Measurements from ENCODE around the gene GNG8. TPM values are rescaled to one million over a fixed set of nuclear protein-coding genes. Genes with fewer than 3 reads are reported as not detected.

The GNG8 gene
- polyA plus RNA-seq, 1 of the 3 experiments (the other 2 are of a cell fraction), result not detected

GRCh38 chr19:46646402-46646801 is 10.4 kb upstream of the GNG8 start (continued):
- no peak for TF ChIP-seq SIN3A (IDR thresholded peaks at IDR 0.05; ENCODE audit: borderline replicate concordance, low read depth, low read length)
- TF ChIP-seq, protein P1, sequence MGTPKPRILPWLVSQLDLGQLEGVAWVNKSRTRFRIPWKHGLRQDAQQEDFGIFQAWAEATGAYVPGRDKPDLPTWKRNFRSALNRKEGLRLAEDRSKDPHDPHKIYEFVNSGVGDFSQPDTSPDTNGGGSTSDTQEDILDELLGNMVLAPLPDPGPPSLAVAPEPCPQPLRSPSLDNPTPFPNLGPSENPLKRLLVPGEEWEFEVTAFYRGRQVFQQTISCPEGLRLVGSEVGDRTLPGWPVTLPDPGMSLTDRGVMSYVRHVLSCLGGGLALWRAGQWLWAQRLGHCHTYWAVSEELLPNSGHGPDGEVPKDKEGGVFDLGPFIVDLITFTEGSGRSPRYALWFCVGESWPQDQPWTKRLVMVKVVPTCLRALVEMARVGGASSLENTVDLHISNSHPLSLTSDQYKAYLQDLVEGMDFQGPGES (IDR thresholded peaks at IDR 0.05; ENCODE audit: low read depth, low read length), result no peak
- TF ChIP-seq EZH2phosphoT487 (IDR thresholded peaks at IDR 0.05; ENCODE audit: borderline replicate concordance, low read depth), result no peak
- no peak for TF ChIP-seq MXI1 (IDR thresholded peaks at IDR 0.05; ENCODE audit: low read depth, low read length)
- no peak for TF ChIP-seq NFIC (IDR thresholded peaks at IDR 0.05; ENCODE audit: borderline replicate concordance)
- no peak for TF ChIP-seq MAX (IDR thresholded peaks at IDR 0.05; ENCODE audit: low read depth)

DNA sequence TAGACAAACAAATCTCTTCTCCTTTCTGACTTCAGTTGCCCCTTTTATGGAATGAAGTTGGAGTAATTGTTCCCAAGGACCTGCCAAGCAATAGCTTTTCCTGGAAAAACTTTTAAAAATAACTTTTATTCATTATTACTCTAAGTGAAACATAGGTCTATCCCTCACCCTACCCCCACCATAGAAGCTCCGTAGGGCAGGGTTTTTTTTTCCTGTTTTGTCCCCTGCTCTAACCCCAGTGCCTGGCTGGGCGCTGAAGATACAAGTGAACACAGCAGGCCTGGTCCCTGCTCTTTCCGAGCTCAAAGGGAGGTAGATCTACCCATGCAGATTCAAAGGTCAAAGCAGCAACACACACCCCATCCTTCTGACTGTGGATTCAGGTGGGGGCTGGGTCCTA is 8.7 kb upstream of the GNG8 start:
- H3K9ac ChIP-seq, result no peak overlapping the region
- H3K27me3 ChIP-seq (ENCODE audit: insufficient read depth), result no peaks in the 10 kb centered on the region
- no peaks in the 10 kb centered on the region for H3K79me2 ChIP-seq (ENCODE audit: insufficient read depth)
- H3K4me1 ChIP-seq (ENCODE audit: control insufficient read depth in 1 of 2, insufficient read depth in 2 of 2, low read depth in 1 of 2, low read length in 1 of 2), result peaks cover 6 to 11% of the 10 kb centered on the region in 2 experiments; a peak in 2 of 4 replicates
- H3K9me3 ChIP-seq, result no peaks in the 10 kb centered on the region
- no peak for TF ChIP-seq EZH2phosphoT487 (IDR thresholded peaks at IDR 0.05; ENCODE audit: borderline replicate concordance, low read depth)
- TF ChIP-seq CTCF (IDR thresholded peaks at IDR 0.05), result no peak
- no peak for TF ChIP-seq RAD21 (IDR thresholded peaks at IDR 0.05; ENCODE audit: low read length)
- TF ChIP-seq, protein P2, sequence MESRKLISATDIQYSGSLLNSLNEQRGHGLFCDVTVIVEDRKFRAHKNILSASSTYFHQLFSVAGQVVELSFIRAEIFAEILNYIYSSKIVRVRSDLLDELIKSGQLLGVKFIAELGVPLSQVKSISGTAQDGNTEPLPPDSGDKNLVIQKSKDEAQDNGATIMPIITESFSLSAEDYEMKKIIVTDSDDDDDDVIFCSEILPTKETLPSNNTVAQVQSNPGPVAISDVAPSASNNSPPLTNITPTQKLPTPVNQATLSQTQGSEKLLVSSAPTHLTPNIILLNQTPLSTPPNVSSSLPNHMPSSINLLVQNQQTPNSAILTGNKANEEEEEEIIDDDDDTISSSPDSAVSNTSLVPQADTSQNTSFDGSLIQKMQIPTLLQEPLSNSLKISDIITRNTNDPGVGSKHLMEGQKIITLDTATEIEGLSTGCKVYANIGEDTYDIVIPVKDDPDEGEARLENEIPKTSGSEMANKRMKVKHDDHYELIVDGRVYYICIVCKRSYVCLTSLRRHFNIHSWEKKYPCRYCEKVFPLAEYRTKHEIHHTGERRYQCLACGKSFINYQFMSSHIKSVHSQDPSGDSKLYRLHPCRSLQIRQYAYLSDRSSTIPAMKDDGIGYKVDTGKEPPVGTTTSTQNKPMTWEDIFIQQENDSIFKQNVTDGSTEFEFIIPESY (IDR thresholded peaks at IDR 0.05; ENCODE audit: borderline replicate concordance, low read depth), result no peak
- TF ChIP-seq, protein P3, sequence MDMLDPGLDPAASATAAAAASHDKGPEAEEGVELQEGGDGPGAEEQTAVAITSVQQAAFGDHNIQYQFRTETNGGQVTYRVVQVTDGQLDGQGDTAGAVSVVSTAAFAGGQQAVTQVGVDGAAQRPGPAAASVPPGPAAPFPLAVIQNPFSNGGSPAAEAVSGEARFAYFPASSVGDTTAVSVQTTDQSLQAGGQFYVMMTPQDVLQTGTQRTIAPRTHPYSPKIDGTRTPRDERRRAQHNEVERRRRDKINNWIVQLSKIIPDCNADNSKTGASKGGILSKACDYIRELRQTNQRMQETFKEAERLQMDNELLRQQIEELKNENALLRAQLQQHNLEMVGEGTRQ (IDR thresholded peaks at IDR 0.05; ENCODE audit: borderline replicate concordance, low read depth, low read length), result no peak
- TF ChIP-seq PBX3 (IDR thresholded peaks at IDR 0.05), result no peak
- TF ChIP-seq, protein P1 (IDR thresholded peaks at IDR 0.05; ENCODE audit: low read depth, low read length), result no peak
- TF ChIP-seq JUND (IDR thresholded peaks at IDR 0.05), result no peak
- TF ChIP-seq MXI1 (IDR thresholded peaks at IDR 0.05; ENCODE audit: low read depth, low read length), result no peak
- TF ChIP-seq EP300 (IDR thresholded peaks at IDR 0.05; ENCODE audit: borderline replicate concordance in 1 of 2, low read depth in 1 of 2, low read length in 1 of 2), result no peak
- TF ChIP-seq GABPA (IDR thresholded peaks at IDR 0.05; ENCODE audit: low read depth), result no peak
- no peak for TF ChIP-seq TAF1 (IDR thresholded peaks at IDR 0.05; ENCODE audit: borderline replicate concordance, low read depth, low read length)
- no peak for TF ChIP-seq POLR2AphosphoS5 (IDR thresholded peaks at IDR 0.05; ENCODE audit: low read depth, low read length)
- no peak for TF ChIP-seq YY1 (IDR thresholded peaks at IDR 0.05; ENCODE audit: low read depth)
- TF ChIP-seq FOXM1 (IDR thresholded peaks at IDR 0.05; ENCODE audit: low read depth), result no peak
- TF ChIP-seq ELF1 (IDR thresholded peaks at IDR 0.05), result no peak
- TF ChIP-seq RCOR1 (IDR thresholded peaks at IDR 0.05; ENCODE audit: low read length), result no peak
- no peak for TF ChIP-seq MEF2A (IDR thresholded peaks at IDR 0.05; ENCODE audit: borderline replicate concordance, low read depth)
- TF ChIP-seq FOXJ3 (CRISPR knock-in tag; IDR thresholded peaks at IDR 0.05), result no peak
- DNase-seq, result no peak
- ChIA-PET POLR2A (no interaction called here), CTCF (interaction anchor here (0.9 to 3.1 kb wide), 3 partner anchors 12 to 17 kb away, joined by 3 to 17 read pairs (median 3); partner anchors contain the start of gene DACT3)
- H3K9me2 ChIP-seq, result no peaks in the 10 kb centered on the region
- no peak overlapping the region for H3K4me2 ChIP-seq
- no peak overlapping the region for H3K4me3 ChIP-seq (ENCODE audit: low read depth in 2 of 2, low read length in 1 of 2)
- no peak overlapping the region for H2AFZ ChIP-seq (ENCODE audit: low read depth)
- no peaks in the 10 kb centered on the region for H4K20me1 ChIP-seq (ENCODE audit: insufficient read depth)
- H3K36me3 ChIP-seq (replicated peaks in 1 of 2; ENCODE audit: control insufficient read depth in 1 of 2, insufficient read depth in 2 of 2, low read length in 1 of 2), result peaks cover 5% of the 10 kb centered on the region in 2 experiments
- peaks cover 4% of the 10 kb centered on the region for H3F3A ChIP-seq (replicated peaks; ENCODE audit: insufficient read depth)
- H3K27ac ChIP-seq (ENCODE audit: low read depth in 2 of 2, low read length in 1 of 2), result no peak overlapping the region
- WGBS (ENCODE audit: low lambda C conversion rate), result 64% methylated on average over 3 of the region's 3 CpGs
